AG04450 (cell line): ENCODE measurements around the gene CLCN5. TPM values are rescaled to one million over a fixed set of nuclear protein-coding genes. Genes with fewer than 3 reads are reported as not detected.

Experiments
- CTCF ChIA-PET: fragments of 300-600, 350-600 bp; formaldehyde crosslinking; extraction: SDS; loops from one replicate; lab custom pipeline; 2022; ENCODE audit warnings: antibody characterized with exemption, inconsistent platforms; lab: Charles Lee
- POLR2A ChIA-PET: fragments of 350-600 bp; formaldehyde crosslinking; extraction: SDS; loops from one replicate; lab custom pipeline; 2021; ENCODE audit warnings: antibody characterized with exemption, inconsistent platforms; lab: Yijun Ruan, JAX
- DNase-seq: peaks from one replicate; pipeline ENCODE4 v3.0.0-alpha.2; 2011; ENCODE audit warnings: low read depth, low spot score
- H3K27ac ChIP-seq: one replicate; pipeline ENCODE4 v1.5.1; 2012; ENCODE audit warnings: low read depth, low read length, control low read depth
- H3K27me3 ChIP-seq: one replicate; pipeline ENCODE4 v1.6.0; 2012; ENCODE audit warnings: low read length; ENCODE audit not compliant: control insufficient read depth, insufficient read depth
- H3K4me3 ChIP-seq: 2 replicates; pipeline ENCODE4 v1.5.1; 2011; ENCODE audit warnings: mild to moderate bottlenecking, low read depth, low read length, control low read depth
- H3K9me3 ChIP-seq: 2 replicates; pipeline ENCODE4 v1.5.1; 2012; ENCODE audit warnings: low read length; ENCODE audit not compliant: control insufficient read depth, insufficient read depth
- polyA plus RNA-seq: library from polyadenylated mRNA; depleted of rRNA; stranded (reverse); fragments of >200 nt; gene quantifications from 2 replicates; pipeline ENCODE4 v1.2.3, GENCODE V29; 2011
- TF ChIP-seq, protein P1 (sequence below): IDR thresholded peaks from 2 replicates; pipeline ENCODE4 v1.5.1; 2011; ENCODE audit warnings: low read depth, low read length, control low read depth, inconsistent platforms

CLCN5 gene
- polyA plus RNA-seq, 1 experiment, result 2.2 TPM

DNA sequence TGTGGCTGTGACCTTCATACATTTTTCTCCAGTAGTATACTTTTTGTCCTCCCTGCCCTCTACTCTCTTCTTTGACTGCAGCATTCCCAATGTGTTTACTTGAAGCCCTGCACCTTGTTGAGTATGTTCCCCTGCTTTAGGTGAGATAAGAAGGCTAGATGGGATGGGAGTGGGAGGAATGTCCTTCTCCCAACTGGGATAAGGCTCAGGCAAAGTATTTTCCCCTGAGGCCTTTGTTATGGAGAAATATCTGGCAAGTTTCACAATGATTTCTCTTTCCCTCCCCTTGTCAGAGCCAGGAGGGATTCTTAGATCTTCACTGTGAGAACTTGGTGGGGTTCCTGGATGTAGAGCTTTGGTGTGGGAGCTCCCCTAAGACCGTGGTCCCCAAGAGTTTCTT, 131.8 kb downstream of the CLCN5 start:
- H3K27me3 ChIP-seq, result no peaks in the 10 kb centered on the region
- DNase-seq, result no peak
- H3K4me3 ChIP-seq, result no peak overlapping the region
- ChIA-PET CTCF (interaction anchor here (0.6 kb wide), 1 partner anchor 135 kb away, joined by 3 read pairs; no protein-coding TSS in a partner anchor), POLR2A (no interaction called here)
- TF ChIP-seq, protein P1, sequence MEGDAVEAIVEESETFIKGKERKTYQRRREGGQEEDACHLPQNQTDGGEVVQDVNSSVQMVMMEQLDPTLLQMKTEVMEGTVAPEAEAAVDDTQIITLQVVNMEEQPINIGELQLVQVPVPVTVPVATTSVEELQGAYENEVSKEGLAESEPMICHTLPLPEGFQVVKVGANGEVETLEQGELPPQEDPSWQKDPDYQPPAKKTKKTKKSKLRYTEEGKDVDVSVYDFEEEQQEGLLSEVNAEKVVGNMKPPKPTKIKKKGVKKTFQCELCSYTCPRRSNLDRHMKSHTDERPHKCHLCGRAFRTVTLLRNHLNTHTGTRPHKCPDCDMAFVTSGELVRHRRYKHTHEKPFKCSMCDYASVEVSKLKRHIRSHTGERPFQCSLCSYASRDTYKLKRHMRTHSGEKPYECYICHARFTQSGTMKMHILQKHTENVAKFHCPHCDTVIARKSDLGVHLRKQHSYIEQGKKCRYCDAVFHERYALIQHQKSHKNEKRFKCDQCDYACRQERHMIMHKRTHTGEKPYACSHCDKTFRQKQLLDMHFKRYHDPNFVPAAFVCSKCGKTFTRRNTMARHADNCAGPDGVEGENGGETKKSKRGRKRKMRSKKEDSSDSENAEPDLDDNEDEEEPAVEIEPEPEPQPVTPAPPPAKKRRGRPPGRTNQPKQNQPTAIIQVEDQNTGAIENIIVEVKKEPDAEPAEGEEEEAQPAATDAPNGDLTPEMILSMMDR, result no peak
- H3K9me3 ChIP-seq, result no peaks in the 10 kb centered on the region
- H3K27ac ChIP-seq, result no peak overlapping the region

GRCh38 chrX:50066318-50066937, 144.0 kb downstream of the CLCN5 start:
- ChIA-PET POLR2A (no interaction called here), CTCF (no interaction called here)
- TF ChIP-seq, protein P1, result no peak
- Histone ChIP-seq H3K9me3 (no peaks in the 10 kb centered on the region), H3K4me3 (no peak overlapping the region), H3K27me3 (no peaks in the 10 kb centered on the region), H3K27ac (no peak overlapping the region)
- no peak for DNase-seq

- Histone ChIP-seq H3K27ac (peak overlapping the region; percentile 11), H3K27me3 (no peaks in the 10 kb centered on the region), H3K4me3 (no peak overlapping the region), H3K9me3 (no peaks in the 10 kb centered on the region)
- CTCF ChIA-PET, result no interaction called here
- POLR2A ChIA-PET, result no interaction called here
- TF ChIP-seq, protein P1, result peak; percentile 2; the same call in 1 of the 2 replicates
- DNase-seq, result no peak
Observed at GRCh38 chrX:50067435-50068284, 145.3 kb downstream of the CLCN5 start.

DNA sequence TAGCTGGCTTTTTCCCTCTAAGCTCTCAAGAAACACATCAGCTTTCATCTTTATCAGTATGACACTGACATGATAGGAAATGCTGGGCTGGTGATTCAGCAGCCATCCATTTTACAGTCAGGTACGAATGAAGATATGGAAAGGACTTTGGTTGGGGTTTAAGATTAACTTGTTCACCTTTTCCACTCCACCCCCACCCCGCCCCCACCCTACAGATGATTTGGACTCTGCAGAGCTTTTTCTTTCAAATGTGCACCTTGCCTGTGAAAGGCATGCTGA, 145.8 kb downstream of the CLCN5 start:
- H3K4me3 ChIP-seq, result no peak overlapping the region
- no peaks in the 10 kb centered on the region for H3K27me3 ChIP-seq
- DNase-seq, result no peak
- ChIA-PET CTCF (no interaction called here), POLR2A (no interaction called here)
- no peak overlapping the region for H3K27ac ChIP-seq
- H3K9me3 ChIP-seq, result no peaks in the 10 kb centered on the region
- TF ChIP-seq, protein P1, result no peak

GRCh38 chrX:50068893-50069292, 146.5 kb downstream of the CLCN5 start:
- no peak overlapping the region for H3K4me3 ChIP-seq
- ChIA-PET CTCF (no interaction called here), POLR2A (no interaction called here)
- H3K27me3 ChIP-seq, result no peaks in the 10 kb centered on the region
- no peak for DNase-seq
- H3K9me3 ChIP-seq, result no peaks in the 10 kb centered on the region
- TF ChIP-seq, protein P1, result no peak
- no peak overlapping the region for H3K27ac ChIP-seq
